BJ (cell line): Measurements from ENCODE around the gene LPCAT1. TPM values are rescaled to one million over a fixed set of nuclear protein-coding genes. Genes with fewer than 3 reads are reported as not detected.

Experiments
- CTCF ChIA-PET: fragments of 350-600 bp; formaldehyde crosslinking; extraction: SDS; loops from one replicate; lab custom pipeline; 2021; ENCODE audit warnings: antibody characterized with exemption, inconsistent platforms; lab: Yijun Ruan, JAX
- POLR2A ChIA-PET: fragments of 300-600 bp; sonication (Branson Sonifier 250); formaldehyde crosslinking; extraction: SDS; loops from one replicate; lab custom pipeline; 2021; ENCODE audit warnings: antibody characterized with exemption; lab: Charles Lee
- DNase-seq: peaks from one replicate; pipeline ENCODE4 v3.0.0-alpha.2; 2011; ENCODE audit warnings: low read depth
- H3K27me3 ChIP-seq: 2 replicates; pipeline ENCODE4 v1.6.0; 2011; ENCODE audit warnings: low read length; ENCODE audit not compliant: control insufficient read depth, insufficient read depth
- H3K36me3 ChIP-seq: 2 replicates; pipeline ENCODE4 v1.5.1; 2011; ENCODE audit warnings: low read length; ENCODE audit not compliant: control insufficient read depth, insufficient read depth
- H3K4me3 ChIP-seq: 2 replicates; pipeline ENCODE4 v1.5.1; 2011; ENCODE audit warnings: low read depth, mild to moderate bottlenecking, control low read depth, low read length
- polyA plus RNA-seq: library from polyadenylated mRNA; depleted of rRNA; stranded (reverse); fragments of >200 nt; gene quantifications from 2 replicates; pipeline ENCODE4 v1.2.3, GENCODE V29; 2011
- TF ChIP-seq, protein P1 (sequence below): IDR thresholded peaks from 2 replicates; pipeline ENCODE4 v1.5.1; 2011; ENCODE audit warnings: low read depth, mild to moderate bottlenecking, control low read depth, inconsistent platforms, low read length, moderate library complexity; ENCODE audit not compliant: insufficient read depth

The LPCAT1 gene
- polyA plus RNA-seq, 1 experiment, result 14.3 TPM

DNA sequence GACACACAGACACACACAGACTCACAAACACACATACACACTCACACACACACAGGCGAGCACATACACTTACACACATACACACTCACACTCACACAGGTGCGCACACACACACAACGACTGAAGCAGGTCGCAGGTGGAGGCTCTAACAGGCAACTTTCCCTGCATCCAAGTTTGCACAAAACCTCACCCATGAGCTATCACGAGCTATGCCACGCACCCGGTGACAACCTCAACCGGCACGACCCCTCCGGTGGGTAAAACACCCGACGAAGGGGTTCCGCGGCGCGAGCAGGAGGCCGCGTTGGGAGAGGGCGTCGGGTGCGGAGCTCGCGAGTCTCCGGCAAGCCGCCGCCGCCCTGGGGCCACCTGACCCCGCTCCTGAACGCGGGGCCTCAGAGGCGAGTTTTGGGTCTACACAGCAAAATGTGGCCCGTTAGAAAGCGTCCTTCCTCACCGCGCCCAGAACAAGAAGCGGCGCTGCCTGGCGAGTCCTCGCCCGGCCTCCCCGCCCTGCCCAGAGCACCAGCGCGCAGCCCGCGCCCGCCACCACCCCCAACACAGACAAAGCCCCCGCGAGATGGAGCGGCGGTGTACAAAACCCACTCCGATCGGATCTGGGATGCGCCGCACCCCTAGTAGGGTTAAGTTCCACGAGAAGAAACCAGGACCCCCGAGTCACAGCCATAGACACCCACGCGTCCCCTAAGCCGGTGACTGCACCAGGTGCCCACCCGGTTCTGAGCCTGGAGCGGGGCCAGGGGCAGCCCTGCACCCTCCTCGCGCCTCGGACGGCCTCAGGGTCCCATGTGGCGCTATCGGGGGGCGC lies 79.2 kb downstream of the LPCAT1 start:
- POLR2A ChIA-PET, result no interaction called here
- Histone ChIP-seq H3K36me3 (no peaks in the 10 kb centered on the region), H3K27me3 (peaks cover 32% of the 10 kb centered on the region), H3K4me3 (no peak overlapping the region)
- TF ChIP-seq, protein P1, sequence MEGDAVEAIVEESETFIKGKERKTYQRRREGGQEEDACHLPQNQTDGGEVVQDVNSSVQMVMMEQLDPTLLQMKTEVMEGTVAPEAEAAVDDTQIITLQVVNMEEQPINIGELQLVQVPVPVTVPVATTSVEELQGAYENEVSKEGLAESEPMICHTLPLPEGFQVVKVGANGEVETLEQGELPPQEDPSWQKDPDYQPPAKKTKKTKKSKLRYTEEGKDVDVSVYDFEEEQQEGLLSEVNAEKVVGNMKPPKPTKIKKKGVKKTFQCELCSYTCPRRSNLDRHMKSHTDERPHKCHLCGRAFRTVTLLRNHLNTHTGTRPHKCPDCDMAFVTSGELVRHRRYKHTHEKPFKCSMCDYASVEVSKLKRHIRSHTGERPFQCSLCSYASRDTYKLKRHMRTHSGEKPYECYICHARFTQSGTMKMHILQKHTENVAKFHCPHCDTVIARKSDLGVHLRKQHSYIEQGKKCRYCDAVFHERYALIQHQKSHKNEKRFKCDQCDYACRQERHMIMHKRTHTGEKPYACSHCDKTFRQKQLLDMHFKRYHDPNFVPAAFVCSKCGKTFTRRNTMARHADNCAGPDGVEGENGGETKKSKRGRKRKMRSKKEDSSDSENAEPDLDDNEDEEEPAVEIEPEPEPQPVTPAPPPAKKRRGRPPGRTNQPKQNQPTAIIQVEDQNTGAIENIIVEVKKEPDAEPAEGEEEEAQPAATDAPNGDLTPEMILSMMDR, result no peak
- DNase-seq, result no peak
- CTCF ChIA-PET, result no interaction called here

- no peak for DNase-seq
- ChIA-PET CTCF (no interaction called here), POLR2A (no interaction called here)
- Histone ChIP-seq H3K27me3 (peaks cover 29% of the 10 kb centered on the region), H3K4me3 (no peak overlapping the region), H3K36me3 (no peaks in the 10 kb centered on the region)
- TF ChIP-seq, protein P1, result no peak
Measured at GRCh38 chr5:1443991-1444360, 79.8 kb downstream of the LPCAT1 start.

- DNase-seq, result no peak
- CTCF ChIA-PET, result no interaction called here
- TF ChIP-seq, protein P1, result no peak
- peaks cover 28% of the 10 kb centered on the region for H3K27me3 ChIP-seq
- H3K36me3 ChIP-seq, result no peaks in the 10 kb centered on the region
- POLR2A ChIA-PET, result no interaction called here
- no peak overlapping the region for H3K4me3 ChIP-seq
Measured at GRCh38 chr5:1443171-1443570, 80.6 kb downstream of the LPCAT1 start.

DNA sequence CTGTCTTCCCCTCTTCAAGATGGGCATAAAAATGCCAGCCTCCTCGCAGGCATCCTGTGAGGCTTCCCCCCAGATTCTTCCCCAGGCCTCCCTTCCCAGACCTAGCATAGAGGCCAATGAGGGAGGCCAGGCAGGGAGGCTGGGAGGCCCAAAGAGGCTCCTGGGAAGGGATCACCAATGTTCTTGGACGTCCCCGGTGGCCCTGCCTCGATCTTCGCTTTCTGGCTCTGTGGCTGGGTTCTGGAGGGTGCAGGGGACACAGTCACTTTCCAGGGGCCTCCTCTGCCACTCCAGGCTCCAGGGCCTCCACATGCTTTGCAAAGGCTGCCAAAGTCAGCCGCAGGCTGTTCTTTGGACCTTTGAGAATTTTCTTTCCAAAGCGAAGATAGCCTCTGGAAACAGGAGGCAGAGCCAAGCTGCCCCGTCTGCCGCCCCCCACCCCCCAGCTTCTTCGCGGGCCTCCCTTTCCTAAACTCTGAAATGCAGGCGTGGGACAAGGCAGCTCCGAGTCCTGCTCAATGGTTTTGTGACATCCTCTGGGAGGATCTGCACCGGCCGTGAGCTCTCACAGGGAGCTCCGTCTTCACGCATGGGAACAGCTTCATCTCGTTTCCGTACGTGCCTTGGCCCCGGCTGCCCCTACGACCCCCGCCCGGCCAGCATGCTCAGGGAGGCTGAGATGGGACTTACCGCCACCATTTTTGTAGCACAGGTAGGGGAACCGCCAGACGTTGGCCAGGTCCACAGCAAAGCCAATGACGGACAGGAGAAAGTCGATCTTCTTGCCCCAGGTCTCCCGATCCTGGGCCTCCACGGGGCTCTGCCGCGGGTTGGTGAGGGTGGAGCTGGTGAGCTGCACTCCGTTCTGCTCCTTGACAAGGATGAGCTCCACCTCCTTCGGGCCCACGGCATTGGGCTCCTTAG lies 81.3 kb downstream of the LPCAT1 start:
- peaks cover 26% of the 10 kb centered on the region for H3K27me3 ChIP-seq
- CTCF ChIA-PET, result no interaction called here
- DNase-seq, result no peak
- H3K36me3 ChIP-seq, result no peaks in the 10 kb centered on the region
- POLR2A ChIA-PET, result no interaction called here
- no peak overlapping the region for H3K4me3 ChIP-seq
- TF ChIP-seq, protein P1, result no peak
